ENCODE measurements around the gene PITX3.
A peak's percentile ranks its signal among the peaks of the same experiment; 100 is the strongest.

PITX3 gene

DNA sequence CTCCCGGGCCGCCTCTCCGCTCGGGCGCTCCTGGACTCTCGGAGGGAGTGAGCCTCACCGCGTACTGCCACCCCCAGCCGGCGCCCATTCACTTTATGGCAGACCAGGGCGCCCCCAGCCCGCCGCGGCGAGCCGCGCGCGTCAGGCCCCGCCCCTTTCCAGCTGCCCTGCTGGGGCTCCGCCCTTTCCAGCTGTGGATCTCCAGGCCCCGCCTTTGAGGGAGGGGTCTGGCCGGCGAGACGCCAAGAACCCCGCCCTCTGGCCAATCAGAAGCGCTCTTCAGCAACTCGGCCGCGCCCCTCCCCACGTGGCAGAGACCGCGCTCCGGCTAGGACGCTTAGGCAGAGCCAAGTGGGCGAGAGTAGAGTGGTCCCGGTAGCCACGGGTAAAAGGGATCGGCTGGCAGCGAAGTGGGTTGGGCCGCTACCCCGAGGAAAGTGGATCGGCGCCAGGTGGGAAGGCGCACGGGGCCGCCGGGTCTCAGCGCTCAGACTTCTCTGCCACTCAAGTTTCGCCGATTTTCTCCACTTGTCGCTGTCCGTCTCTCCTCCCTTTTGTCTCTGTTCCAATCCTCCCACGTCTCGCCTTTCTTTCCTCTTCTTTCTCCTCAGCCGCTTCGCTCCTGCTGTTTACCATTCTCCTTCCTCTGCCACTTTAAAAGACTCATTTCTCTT, at the start of gene PITX3:
Gene PITX3 (minus strand): TSS at position 69 of the 674 bp plus-strand sequence. CDS start 9,432 bp downstream, outside the sequence.
- peak; percentile 90 for DNase-seq

- no peak for DNase-seq
Measured at GRCh38 chr10:102289840-102290239, 48.5 kb upstream of the PITX3 start.

DNA sequence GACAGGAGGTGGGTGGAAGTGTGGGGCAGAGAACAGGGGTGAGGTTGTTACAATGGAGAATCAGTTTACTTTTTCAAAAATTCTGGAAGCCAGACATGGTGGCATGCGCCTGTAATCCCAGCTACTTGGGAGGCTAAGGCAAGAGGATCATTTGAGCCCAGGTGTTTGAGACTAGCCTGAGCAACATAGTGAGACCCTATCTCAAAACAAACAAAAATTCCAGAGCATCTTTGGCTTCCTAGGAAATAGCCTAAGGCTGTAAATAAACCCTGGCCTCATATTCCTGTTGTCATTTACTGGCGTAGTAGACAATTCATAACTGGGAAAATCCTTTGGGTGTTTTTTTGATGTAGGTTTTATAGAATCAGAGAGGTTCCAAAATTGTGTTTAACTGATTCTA, 48.0 kb upstream of the PITX3 start:
- no peak for DNase-seq

- DNase-seq = no peak
Measured at GRCh38 chr10:102287991-102288390, 46.7 kb upstream of the PITX3 start.

DNA sequence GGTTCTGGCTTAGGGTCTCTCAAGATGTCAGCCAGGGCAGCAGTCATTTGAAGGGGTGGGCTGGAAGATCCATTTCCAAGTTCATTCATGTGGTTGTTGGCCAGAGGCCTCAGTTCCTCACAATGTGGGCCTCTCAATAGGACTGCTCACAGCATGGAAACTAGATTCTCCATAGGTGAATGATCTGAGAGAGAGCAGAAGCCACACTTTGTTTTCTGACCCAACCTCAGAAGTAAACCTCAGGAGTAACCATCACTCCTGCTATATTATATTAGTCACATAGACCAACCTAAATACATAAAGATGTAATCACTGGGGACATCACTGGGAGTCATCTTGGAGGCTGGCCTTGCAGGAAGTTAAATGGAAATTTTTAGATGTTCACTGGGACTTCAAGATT, 46.2 kb upstream of the PITX3 start:
- no peak for DNase-seq

DNA sequence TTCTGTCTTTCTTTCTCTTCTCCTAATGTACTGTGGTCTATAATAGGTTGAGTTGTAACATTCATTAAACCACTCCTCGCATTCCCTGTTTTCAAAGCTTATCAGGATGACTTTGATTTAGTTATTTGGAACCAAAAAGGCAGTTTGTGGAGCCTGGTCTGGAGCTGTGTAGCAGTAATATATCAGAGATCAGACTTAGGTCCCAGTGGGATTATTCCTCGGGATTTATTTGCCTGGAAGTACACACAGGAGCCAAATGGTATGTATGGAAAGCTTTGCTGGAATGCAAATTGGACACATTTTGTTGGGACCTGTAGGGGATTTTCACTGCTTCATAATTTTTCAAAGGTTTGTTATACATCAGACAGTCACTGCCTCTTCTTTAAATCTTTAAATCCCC, 44.9 kb upstream of the PITX3 start:
- DNase-seq = no peak

GRCh38 chr10:102285133-102285532, 43.8 kb upstream of the PITX3 start:
- DNase-seq = no peak

DNA sequence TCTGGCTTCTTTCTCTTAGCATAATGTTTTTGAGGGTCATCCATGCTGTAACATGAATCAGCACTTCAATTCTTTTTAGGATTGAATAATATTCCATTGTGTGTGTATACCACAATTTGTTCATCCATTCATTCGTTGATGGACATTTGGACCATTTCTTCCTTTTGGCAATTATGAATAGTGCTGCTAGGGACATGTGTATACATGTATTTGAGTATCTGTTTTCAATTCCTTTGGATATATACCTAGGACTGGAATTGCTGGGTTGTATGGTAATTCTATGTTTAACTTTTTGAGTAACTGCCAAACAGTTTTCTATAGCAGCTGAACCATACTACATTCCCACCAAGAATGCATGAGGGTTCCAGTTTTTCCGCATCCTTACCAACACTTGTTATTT, 43.2 kb upstream of the PITX3 start:
- no peak for DNase-seq

GRCh38 chr10:102283890-102284289, 42.6 kb upstream of the PITX3 start:
- no peak for DNase-seq

DNA sequence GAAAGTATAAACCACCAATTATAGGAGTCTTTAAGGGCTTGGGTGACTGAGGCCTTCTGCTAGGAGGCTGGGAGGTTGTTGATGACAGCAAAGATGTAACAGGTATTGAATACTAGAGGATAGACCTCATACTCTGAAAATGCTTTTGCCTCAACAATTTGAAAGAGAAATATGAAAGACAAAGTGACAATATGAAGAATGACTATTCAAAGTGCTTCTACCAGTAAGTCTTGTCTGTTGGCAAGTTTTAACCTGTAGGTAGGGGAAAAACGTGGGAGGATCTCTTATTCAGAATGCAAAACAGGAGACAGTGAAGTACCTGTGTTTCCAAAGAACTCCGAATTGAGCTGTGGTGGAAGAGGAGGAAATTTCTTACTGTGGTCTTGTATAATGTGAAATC, 42.2 kb upstream of the PITX3 start:
- DNase-seq = no peak

GRCh38 chr10:102281102-102281487, 39.8 kb upstream of the PITX3 start:
- no peak for DNase-seq

DNA sequence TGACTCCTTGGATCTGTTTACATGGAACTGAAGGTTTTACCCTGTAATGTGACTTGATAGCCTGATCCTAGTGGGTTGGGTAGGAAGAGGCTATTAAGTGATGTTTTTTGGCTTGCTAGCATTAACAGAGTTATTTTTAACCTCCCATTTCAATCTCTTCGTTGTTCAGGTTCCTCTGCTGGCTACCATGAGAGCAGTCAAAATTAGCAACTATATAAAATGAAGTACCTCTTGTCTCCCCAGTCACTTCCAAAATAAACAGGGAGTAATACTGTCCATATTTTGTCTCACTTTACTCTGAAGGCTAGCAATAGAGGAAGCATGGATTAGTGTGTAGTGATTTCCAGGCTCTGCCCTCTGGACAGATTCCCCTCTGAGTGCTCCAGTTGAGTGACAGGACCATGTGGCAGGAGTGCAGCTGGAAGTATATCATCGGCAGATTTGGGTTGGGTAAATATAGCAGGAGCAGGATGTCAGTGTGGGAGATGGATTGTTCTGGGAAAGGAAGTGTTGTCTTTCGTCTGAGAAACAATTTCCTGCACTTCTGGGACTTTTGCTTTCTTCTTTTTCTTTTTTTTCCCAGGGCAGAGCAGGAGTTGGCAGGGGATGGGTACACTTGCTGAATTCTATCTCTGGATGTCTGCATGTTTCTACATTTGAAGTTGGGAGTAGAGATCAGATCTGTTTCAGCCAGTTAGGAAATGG, 39.2 kb upstream of the PITX3 start:
- no peak for DNase-seq

- DNase-seq = no peak
Measured at GRCh38 chr10:102279104-102279503, 37.8 kb upstream of the PITX3 start.

DNA sequence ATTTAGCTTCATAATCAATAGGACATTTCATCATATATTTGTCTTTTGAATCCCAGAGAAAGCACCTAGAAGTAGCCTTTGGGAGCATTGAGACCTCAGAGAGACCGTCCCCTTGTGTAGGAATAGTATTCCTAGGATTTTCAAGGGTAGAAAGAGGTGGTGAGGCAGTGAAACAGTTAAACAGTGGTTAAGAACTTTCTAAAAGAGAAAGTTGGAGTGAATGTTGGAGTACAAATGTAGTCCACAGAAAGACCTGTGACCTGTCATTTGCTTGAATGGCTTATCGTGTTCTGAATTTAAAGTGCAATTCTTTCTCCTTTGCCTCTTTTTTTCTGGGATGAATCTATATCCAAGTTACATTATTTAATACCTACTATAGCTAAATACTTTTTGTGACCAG, 34.0 kb upstream of the PITX3 start:
- DNase-seq = no peak

- no peak for DNase-seq
Measured at GRCh38 chr10:102274062-102274461, 32.8 kb upstream of the PITX3 start.

DNA sequence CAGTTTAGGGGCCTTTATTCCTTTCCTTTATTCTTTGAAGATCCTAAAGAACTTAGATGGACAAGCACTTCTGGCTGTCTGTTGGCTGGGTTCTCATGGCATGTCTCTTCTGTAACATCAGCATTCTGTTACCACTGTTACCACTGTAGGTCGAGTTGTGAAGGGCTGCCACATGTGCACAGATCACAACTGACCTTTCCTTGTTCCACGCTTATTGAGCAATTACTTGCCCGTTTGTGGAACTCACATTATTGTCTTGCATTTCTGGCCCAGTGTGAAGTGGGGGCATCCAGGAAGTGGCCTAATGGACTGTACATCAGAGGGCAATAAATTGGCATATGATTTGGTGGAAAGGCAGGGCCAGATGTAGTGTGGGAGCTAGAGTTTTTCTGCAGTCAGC, 27.7 kb upstream of the PITX3 start:
- no peak for DNase-seq

DNA sequence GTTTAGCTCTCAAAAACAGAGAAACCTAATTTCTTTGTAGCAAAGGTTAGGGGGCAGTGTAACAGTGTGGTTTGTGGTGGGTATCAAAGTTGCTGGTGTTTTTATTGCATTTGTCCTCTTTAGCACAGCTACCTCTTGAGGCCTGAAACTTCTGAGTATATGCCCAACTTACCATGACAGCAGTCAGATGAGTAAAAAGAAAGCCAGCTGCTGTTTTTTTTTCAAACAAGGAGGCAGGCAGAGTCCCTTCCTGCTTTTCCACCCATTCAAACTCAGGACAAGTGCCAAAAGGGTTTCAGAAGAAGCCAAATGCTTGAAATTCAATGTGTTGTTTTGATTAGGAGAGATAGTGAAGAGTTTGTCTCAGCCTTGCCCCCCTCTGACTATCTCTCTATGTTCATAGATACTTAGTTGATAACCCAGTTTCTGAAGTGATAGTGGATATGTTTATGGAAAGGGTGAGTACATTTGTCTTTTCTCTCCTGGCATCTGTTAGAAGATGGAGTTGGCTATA, 27.1 kb upstream of the PITX3 start:
- no peak for DNase-seq

GRCh38 chr10:102267748-102268147, 26.4 kb upstream of the PITX3 start:
- no peak for DNase-seq

DNA sequence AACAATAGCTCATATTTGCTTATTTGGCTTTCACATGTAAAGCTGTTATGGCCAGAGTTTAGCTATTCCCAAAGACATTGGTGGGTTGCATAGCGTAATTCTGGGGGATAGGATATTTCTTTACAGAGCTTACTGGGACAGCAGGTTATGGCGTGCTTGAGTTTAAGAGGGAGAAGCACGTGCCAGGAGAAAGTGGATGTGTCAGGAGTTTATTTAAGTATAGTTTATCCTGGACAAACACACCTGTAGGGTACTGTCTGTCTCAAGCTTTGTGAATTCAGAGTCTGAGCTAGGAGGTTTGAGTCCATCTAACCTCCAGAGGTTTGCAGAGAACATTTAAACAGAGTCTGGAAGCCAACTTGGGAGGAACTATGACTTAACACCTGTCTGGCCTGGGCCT, 25.4 kb upstream of the PITX3 start:
- no peak for DNase-seq

DNA sequence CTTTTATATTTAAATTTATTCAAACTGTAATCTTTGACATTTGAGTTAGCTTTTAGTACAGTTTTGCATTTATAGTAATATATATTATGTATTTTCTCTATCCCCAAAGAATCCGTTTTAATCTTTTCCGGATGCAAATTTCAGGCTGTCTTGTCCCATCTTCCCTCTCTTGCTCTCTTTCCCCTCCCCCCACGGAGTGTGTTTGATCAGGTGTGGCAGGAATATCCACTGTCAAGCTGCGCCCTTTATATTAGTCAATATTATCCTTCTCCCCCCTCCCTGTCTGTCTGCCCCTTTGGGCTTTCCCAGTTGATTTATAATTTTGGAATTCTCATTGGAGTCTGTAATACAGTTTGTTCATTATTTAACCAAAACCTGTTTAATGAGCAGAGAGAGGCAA, 23.1 kb upstream of the PITX3 start:
- no peak for DNase-seq

GRCh38 chr10:102262744-102263370, 21.5 kb upstream of the PITX3 start:
- DNase-seq = no peak

- DNase-seq = no peak
Measured at GRCh38 chr10:102261842-102262241, 20.5 kb upstream of the PITX3 start.

DNA sequence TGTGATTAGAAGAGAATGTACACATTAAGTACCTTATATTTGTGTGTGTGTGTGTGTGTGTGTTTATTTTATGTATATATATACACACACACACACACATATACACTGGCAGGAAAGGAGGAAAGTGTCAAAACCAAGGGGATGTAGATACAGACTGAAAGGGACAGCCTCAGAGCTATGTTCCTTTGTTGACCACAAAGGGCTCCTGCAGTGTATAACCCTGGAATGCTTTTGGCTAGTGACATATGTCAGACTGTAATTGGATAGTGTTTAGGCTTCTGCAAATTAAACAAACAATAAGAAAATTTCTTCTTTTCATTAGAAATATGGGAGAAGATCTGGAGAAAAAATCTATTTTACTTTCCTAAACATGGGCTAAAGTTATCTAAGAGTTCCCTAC, 19.9 kb upstream of the PITX3 start:
- DNase-seq = no peak

DNA sequence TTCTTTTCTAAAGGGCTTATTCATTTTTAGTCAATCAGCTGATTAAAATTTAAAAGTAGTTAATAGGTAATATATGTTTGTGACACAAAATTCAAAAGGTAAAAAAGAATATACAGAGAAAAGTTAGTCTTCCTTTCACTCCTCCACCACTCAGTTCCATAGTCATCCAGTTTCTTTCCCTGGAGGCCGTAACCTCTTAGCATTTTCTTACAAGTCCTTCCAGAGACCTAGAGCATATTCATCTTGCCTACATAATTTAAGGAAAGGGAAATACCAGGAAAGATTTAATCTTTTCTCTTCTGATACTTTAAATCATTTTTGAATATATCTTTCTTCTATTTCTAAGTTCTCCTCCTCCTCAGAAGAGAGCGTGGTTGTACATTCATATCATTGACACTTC, 14.1 kb upstream of the PITX3 start:
- no peak for DNase-seq

Measured in activated T-cell treated with anti-CD3 and anti-CD28 coated beads, Interleukin-2, amount 50 U/mL, for 1 hour (primary cell).